ENCODE results near the gene CTNNBL1.

- TF ChIP-seq REST (IDR thresholded peaks at IDR 0.05; ENCODE audit: unreplicated experiment): no peak
- TF ChIP-seq, protein P1, sequence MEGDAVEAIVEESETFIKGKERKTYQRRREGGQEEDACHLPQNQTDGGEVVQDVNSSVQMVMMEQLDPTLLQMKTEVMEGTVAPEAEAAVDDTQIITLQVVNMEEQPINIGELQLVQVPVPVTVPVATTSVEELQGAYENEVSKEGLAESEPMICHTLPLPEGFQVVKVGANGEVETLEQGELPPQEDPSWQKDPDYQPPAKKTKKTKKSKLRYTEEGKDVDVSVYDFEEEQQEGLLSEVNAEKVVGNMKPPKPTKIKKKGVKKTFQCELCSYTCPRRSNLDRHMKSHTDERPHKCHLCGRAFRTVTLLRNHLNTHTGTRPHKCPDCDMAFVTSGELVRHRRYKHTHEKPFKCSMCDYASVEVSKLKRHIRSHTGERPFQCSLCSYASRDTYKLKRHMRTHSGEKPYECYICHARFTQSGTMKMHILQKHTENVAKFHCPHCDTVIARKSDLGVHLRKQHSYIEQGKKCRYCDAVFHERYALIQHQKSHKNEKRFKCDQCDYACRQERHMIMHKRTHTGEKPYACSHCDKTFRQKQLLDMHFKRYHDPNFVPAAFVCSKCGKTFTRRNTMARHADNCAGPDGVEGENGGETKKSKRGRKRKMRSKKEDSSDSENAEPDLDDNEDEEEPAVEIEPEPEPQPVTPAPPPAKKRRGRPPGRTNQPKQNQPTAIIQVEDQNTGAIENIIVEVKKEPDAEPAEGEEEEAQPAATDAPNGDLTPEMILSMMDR (conservative IDR thresholded peaks at IDR 0.05; ENCODE audit: low read depth in 2 of 2): no peak
- no peak for TF ChIP-seq EZH2 (IDR thresholded peaks at IDR 0.05; ENCODE audit: low read depth, unreplicated experiment)
- TF ChIP-seq EZH2phosphoT487 (IDR thresholded peaks at IDR 0.05; ENCODE audit: unreplicated experiment): no peak
- no peak for TF ChIP-seq POLR2AphosphoS5 (IDR thresholded peaks at IDR 0.05; ENCODE audit: low read depth)
- no peak for TF ChIP-seq JUNB (IDR thresholded peaks at IDR 0.05; ENCODE audit: unreplicated experiment)
Observed at GRCh38 chr20:37872161-37872560, 178.3 kb downstream of the CTNNBL1 start.

Data from GM23338 (cell line).